Islet precursor cell (in vitro differentiated cells): ENCODE data around the gene FHOD3.

Experiments used
- DNase-seq: peaks from one replicate; pipeline ENCODE4 v3.0.0-alpha.2; 2018

FHOD3 gene

DNA sequence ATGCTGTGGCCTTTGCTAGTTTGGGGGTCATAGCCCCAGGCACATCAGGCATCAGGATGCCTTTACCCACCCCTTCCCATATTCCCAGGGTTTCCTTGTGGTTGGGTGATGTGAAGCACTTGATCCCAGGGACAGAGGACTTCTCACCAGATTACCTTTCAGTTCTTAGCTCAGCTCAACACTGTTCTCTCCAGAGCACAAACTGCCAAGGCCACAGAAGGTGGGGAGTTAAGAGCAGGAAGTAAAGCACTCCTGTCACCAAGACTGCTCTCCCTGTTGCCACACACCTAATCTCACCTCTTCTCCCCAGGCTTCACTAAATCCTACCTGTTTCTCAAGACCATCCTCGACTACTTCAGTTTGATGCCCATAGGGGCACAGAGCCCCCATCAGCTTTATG is 25.9 kb downstream of the FHOD3 start:
- DNase-seq: no peak

DNA sequence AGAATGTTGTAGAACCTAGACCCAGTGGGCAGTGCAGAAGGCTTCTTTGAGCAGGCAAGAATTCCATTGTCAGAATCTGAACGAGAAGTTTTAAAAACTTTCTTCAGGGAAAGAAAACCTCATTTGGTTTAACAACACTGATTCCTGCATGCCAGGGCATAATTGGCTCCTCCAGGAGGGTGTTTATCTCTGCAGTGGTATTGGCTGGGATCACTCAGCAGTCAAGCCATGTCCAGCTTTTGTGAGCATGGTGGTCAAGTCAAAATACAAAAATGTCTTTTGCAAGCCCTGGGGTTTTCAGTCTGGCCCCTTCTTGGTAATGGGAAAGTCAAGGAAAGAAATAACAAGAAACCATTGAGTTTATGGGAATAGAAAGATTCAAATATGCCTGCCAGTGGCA is 28.3 kb downstream of the FHOD3 start:
- no peak for DNase-seq

DNA sequence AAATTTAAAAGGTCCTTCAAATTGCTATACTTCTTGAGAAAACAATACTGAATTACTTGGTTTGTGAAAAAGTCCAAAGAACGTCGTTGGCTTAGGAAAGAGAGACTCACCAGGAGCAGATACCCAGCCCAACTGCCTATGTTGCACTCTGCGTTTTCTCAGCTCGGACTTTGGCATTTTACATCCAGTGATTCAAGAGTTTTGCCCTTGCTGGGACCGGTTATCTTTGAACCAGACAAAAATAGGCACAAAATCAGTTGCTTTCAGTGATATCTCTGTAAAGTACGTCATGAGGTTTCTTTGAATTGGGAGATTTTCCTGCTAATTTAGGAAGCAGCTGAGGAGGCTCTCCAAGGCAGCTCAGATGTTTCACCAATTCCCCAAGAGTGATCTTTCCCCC is 29.3 kb downstream of the FHOD3 start:
- DNase-seq: no peak

DNA sequence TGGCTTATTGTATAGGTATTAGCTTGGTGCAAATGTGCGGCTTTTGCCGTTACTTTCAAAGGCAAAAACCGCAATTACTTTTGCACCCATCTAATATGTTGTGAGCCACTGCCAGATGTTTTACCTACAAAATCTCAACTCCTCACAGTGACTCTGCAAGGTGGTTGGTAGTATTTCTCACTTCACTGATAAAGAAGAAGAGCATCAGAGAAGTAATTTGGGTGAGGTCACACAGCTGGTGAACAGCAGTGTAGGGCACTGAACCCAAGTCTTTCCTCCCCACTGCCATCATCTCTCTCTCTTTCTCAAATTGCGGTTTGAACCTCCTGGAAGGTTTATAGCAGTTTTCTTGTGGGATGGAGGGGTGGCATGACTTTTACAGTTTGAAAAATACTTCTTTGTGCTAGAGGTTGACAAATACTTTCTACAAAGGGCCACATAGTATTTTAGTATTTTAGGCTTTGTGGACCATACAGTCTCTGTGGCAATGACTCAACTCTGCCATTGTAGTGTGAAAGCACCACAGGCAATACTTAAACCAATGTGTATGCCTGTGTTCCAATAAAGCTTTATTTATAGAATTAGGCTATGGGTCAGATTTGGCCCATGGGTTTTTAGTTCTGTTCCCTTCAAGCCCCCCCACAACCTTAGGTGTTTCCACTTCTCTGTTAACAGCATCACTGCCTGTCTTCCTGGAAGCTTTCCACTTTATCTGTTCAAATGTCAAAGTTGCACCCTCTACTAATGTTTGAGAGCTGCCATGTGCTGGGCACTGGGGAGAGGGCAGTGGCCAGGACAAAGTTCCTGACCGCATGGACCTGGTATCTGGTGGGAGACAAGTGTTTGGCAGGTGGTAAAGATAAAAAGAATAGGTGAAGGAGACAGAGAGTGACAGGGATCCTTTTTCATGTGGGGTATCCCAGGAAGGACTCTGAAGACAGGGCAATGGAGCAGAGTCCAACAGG is 30.1 kb downstream of the FHOD3 start:
- no peak for DNase-seq

DNA sequence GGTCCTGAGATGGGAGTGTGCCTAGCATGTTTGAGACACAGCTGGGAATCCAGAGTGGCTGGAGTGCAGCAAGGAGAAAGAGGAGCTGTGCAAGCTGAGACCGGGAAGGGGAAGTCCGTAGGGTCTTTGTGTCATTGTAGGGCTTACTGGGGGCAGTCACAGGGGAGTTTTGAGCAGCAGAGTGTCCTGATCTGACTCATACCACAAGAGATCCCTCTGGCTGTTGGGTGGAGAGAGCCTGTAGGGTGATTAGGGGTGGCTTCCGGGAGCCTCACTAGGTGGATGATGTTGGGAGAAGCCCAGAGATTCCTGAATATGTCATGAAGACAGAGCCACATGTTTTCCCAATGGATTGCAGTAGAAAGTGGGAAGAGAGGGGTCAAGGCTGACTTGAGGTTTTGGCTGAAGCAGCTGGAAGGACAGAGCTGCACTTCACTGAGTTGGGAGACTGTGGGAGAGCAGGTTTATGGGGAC is 30.9 kb downstream of the FHOD3 start:
- DNase-seq: no peak

DNA sequence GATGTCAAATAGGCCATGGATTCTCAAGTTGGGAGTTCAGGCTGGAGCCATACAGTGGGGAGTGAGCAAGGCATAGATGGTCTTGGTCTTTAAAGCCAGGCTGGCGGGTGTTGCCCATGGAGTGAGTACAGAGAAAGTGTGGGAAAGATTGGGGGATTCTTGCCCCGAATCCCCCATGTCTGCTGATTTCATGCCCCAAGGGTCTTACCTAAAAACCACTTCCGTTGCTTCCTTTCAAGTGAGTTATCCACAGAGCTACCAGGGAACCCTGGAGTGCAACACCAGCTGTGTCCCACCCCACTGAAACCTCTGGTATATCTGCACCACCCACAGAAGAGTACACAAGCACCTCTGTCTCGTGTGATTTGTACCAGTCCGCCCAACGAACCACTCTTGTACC is 31.4 kb downstream of the FHOD3 start:
- no peak for DNase-seq

DNA sequence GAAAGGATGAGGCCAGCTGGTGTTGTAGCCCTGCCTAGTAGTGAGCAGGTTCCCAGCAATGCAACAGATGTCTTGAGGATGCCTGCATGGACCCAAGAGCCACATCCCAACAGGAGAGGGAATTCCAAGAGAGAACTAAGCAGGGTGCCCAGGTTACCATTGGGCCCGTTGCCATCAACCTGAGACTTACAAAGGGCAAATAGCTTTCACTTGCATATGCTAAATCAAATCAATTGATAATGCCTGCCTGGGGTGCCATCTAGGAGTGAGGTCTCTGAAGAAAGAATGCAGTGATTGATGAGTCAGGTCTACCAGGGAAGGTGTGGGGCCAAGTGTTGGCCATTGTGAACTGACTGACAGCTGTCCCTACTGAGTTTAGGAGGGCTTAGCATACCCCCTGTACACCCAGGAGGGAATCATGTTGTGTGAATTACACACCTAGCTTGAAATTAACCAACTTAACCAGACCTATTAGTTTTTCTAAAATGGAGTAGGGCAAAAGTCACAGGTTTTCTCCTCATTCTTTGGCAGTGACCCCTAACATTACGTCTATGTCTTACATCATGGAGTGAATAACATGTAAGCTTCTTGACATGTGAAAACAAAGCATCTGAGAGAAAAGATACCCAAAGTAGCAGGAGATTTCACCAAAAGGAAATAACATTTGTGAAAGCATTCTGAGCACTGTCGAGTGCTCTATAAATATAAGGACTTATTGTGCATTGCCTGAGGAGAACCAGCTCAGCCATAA is 32.3 kb downstream of the FHOD3 start:
- no peak for DNase-seq

DNA sequence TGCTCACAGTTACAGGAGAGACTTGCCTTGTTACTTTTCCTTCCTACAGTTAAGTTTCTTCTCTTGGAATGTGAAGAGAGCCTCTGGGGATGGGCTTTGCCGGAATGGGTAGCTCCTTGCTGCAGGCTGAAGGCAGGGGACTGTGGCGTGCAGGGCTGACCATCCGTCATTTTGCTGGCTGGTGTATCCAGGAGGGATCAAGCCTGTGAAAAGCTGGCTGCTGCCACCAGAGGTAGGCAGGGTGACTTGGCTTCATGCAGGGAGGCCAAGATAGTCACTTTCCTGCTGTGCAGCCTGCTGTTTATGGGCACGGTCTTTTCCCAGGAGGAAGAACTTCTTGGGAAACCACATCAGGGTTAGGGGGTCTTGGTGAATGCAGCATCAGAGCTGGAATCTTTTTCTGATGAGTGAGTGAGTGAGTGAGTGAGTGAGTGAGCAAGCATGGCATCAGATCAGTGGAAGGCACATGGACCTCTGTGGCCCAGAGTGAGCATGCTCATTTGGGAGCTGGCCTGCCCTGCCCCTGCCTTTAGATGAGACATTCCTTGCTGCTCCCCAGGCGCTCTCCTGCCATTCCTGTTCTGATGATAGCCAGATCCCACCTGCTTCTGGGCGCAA is 33.0 kb downstream of the FHOD3 start:
- DNase-seq: peak; percentile 73

DNA sequence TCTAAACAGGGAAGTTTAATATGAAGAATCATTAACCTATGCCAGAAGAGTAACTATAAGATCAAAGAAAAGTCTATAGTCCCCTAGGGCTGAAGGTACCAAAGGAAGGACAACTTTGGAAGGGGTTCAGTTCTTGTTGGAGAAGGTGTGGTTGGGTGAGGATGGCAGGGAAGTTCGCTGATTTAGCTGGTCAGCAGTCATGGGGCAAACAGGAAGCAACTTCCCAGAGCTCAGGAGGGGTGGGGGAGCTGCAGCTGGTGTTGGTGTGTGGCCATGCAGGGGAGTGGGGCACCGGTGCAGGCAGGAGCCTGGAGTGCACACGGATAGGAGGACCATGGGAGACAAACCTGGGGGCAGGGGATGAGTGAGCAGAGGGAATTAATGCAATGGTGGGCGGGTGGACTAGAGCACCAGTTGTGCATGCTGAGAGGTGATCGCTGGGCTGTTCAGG is 34.0 kb downstream of the FHOD3 start:
- DNase-seq: no peak

DNA sequence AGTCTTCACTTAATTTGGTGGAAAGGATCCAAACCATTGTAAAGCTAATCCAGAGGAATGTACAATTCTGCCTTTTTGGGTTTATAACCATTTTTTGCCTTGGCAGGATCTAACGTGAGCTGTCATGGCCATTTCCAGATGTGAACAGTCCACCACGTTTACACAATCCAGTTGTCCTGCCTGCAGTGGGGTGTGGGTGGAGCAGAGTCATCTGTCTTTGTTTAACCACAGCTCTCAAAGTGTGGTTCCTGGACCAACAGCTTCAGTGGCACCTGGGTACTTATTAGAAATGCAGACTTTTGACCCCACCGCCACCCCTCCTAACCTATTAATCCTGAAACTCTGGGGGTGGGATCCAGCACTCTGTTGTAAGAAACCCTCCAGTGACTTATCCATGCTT is 35.9 kb downstream of the FHOD3 start:
- no peak for DNase-seq

DNA sequence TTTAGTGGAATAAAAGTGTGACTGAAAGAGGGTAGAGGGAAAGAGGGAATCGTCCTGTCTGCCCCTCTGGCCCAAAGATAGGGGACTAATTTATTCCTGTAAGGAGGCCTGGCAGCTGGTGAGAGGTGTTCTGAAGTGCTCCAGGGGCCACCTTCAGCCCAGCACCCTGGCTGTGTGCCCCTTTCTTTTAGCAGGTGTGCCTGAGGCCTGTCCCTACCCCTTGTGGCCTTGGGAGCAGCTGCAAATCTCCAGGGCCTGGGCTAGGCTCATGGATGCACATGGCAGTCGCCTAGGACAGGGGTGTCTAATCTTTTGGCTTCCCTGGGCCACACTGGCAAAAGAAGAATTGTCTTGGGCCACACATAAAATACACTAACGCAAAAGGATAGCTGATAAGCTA is 37.3 kb downstream of the FHOD3 start:
- DNase-seq: no peak

DNA sequence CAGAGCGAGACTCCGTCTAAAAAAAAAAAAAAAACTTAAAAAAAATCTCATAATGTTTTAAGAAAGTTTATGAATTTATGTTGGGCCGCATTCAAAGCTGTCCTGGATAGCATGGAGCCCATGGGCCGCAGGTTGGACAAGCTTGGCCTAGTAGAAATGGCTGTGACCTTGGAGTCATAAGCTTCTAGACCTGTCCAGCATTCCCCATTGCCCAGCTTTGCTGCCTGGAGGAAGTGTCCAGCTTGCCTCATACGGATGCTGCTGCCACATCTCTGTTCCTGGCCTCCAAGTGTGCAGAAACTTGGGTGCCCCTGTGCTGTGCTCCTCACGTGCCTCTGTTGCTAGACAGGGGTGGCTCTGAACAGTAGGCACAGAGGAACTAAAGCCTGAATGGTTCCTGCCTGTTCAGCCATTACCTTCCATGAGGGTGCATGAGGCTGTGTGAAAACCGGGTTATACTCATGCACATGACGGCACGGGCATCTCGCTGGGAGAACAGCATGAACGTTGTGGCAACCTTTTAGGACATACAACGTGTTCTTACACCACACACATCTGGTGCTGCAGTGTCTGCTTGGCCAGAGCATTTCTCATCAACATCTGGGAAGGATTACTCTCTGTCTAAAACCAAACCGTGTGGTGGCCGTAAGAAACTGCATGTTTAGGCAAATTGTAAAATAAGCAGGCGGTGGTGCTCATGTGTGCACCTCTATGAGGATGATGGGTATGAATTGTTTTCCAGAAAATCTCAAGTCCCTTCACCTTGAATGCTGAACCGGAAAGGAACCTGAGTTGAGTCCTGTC is 38.2 kb downstream of the FHOD3 start:
- no peak for DNase-seq

DNA sequence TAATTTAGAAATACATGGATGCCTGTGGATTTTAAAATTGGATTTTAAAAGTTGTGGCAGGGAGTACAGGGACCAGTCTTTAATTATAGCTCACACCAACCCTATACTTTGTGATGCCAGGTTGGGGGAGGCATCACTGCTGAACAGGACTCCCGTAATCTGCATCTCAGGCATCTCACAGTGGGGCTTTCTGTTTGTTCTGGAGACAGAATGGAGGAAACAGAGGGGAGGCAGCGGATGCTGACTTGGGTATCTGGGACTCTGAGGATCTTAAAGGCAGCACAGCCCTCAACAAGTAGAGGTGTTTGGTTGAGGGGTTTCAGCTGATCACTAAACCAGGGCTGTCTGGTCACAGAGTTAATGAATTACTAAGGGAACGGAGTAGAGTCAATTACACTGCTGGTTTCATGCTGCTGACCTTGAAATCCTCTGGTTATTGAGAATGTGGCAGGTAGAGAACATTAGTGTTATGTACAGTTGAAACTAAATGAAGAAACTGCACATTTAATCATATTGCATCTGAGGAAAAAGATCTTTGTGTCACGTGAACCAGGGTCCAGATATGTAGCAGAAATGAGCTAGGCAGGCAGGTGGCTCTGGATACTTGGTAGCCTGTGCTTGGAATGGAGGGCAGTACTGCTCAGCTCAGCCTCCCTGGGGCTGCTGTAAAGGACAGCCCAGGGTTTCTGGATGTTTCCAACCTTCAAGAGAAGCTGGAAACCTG is 40.3 kb downstream of the FHOD3 start:
- DNase-seq: no peak

DNA sequence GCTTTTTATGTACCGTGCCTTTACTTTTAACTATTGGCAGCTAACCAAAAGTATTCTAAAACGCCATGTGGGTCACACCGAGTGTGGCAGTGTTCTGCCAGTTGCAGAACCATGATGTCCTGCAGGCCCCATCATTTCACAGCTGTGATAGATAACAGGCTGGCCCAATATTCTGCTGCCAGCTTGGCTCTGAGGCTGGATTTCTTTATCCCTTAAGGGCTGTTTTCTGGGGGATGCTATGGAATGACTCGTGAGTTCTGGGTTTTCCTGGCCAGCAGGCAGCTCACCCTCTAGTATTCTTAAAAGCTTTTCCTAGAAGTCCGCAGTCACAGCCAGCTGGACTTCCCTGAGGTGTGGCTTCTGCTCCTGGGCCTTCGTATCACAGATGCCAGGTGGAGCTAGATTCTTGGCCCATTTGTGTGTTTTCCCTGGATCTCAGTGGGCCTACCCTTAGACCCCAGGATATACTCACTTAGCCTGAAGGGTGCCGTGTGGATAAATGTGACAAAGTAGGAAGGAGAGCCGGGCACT is 41.0 kb downstream of the FHOD3 start:
- DNase-seq: no peak

DNA sequence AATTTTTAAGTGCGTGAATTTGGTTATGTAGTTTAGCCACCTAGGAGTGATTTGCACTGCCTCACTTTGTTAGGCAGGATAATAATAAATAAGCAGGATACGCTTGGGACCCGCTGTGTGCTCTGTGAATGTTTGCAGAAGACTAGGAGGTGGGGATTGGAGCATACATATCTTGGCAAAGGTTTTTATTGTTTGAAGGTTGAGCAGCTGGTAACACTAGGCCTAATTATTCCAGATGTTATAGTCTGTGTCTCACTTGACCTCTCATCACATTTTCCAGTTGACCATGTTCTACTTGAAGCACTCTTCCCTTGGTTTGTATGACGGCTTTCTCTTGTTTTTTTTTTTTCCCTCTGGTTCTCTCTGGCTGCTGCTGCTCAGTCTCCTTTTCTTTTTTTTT is 42.7 kb downstream of the FHOD3 start:
- DNase-seq: no peak

DNA sequence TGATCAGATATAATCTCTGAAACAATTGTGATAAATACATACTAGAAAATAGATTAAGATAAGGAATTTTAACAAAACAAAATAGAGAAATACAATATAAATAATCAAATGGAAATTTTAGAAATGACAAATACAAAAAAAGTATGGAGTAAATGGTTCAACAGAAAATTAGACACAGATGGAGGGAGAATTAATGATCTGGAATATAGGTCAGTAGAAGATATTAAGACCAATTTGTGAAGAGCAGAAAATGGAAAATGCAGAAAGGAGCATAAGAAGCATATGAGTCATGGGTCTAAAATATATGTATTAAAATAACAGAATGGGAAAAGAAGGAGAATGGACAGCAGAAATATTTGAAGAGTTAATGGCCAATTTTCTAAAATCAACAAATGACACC is 44.4 kb downstream of the FHOD3 start:
- no peak for DNase-seq

DNA sequence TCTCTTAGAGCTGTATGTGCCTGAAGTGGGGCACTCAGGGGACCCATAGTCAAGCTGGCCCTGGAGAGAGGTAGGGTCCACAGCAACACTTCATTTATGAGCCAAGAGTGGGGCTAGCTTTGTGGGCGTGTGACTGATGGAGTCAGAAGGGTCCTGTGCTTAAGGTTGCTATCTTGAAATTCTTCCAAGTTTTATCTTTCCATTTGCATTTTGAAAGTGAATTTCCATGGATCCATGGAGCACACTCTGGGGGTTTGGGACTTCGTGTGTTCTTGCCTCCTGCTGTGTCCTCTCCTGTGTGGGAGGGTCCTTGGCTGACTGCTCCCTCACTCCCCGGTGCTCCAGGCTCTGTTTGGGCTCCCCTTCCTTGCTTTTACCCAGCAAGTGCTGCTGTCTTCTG is 50.8 kb downstream of the FHOD3 start:
- no peak for DNase-seq

DNA sequence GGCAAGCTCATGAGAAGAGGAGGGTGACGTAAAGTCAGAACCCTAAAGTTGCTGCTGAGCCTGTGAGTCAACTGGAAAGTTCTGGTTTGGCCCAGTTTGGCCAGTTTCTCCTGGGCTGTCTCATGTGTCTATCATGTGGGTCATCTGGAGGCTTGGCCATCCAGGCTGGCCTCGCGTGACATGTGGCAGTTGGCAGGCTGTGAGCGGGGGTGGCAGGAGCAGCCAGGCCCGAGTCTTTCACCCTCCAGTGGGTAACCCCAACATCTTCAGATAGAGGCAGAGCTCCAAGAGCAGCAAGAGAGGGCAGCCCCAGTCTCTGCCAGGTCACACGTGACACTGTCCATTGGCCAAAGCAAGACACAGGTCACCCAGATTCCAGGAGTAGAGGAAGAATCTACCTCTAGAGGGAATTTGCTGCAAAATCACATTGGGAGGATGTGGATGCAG is 51.5 kb downstream of the FHOD3 start:
- DNase-seq: no peak

DNA sequence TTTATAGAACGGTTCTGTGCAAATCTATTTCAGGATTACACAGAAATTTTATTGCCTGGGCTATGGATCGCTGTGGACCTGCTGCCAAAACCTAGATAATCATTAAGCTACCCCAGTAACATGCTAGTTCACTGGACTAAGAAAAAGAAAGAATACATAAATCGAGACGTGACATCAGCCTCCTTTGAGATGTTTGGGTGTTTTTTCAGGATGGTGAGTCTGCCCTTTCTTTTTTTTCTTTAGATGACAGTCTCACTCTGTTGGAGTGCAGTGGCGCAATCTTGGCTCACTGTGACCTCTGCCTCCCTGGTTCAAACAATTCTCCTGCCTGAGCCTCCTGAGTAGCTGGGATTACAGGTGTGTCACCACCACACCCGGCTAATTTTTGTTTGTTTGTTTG is 52.0 kb downstream of the FHOD3 start:
- DNase-seq: no peak

DNA sequence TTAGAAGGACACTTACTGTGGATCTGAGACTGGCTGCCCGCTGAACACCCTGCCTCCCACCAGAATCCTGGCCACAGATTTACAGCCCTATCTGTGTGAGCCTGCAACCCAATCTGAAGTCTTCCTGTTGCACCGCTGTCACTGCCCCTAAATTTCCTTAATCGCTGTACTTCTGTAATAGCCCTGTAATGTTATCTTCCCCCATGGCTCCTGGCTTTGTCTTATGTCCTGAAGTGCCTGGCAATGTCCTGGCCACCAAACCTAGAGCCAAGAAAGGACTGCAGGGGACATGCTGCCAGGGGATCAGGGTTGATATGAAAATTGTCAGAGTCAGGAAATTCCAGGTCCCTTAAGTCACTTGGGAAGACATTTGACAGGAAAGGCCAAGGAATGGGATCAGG is 52.7 kb downstream of the FHOD3 start:
- no peak for DNase-seq

DNA sequence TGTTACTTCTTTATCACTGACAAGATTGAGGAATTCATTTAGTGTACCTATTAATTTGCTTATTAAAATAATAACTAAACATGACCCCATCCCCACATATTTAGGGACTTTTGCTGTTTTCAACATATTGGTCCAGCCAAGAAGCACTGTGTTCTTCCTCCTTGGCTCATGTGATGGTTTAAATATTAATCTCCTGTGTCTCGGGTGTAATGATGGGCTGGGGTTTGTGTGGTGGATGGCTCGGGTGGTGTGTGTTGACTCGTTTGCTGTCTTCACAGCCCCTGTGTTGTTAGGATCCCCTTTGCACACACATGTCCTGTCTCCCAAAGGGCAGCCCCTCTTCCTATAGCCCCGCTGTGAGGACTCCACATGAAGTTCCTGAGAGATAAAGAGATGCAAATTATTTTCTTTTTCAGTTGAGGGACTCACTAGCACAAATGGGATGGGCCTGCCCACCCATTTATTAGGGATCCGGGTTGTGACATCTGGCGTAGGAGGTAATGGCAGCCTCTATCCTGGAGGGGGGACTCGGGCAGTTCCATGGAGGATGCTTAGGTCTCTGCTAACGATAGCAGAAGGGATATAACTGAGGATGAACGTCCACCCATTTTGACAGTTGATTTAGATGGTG is 53.4 kb downstream of the FHOD3 start:
- DNase-seq: no peak
